Activated CD4-positive, CD25-positive, alpha-beta regulatory T cell treated with anti-CD3 and anti-CD28 coated beads, Interleukin-2, amount 50 U/mL, for 72 hours (primary cell): ENCODE data around the gene CDHR4.
A peak's percentile ranks its signal among the peaks of the same experiment; 100 is the strongest.
"Not testable (repeated sequence)": the region's sequence is repeated elsewhere in the genome, so short reads cannot be mapped to it uniquely, and the experiment has no call there.

Experiments used
- DNase-seq: peaks from one replicate; pipeline ENCODE4 v3.0.0; 2021

The CDHR4 gene, protein sequence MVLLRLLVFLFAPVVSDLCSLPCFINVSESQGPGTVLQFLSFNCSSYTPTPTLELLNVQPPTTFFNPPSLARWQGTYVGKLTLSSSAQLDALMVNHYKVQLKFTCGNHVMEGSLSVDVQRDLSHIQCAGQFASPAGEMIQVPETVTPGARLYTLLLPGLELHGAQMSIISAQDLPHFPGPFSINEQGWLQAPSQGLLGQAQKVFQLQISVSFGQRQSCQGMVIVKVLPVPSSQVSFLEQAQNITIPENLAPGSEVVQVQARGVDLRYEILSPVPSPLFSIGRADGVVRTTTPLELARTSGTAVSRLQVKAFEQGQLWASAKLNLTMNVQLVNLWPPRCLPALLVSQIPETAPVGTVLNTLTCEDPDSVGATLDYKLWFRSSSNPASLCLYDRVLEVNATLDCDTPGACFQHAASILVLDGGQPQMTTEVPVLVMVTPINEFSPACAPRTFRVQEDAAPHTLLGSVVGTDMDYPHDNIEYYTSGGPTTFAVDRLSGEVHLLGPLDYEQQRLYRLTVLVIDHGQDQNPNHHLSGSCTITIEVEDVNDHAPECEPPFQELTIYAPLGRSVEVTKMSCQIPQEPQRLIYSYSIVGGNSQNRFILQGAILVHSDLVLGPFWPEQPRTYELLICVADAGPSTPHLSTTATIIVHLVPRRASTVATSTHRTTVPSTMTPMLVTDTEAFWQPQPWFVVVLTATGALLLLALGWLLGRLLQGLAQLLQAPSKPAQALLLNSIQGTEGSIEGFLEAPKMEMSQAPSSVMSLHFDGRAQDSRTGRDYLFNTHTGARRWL

DNA sequence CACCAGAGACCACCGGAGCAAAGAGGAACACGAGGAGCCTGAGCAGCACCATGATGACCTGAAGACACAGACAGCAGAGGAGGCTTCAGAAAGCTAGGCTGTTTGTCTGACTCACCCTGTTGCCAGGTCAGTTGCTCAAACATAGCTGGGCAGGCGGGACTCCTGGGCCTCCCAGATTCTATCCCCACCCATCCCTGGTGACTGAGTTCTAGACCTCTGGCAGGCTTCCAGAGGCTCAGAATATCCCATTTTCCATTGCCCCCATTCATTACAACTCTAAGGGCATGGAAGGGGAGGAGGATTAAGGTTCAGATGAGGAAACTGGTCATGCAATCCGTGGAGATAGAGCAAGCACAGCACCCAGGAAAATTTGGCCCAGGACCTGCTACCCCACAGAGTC lies at the start of gene CDHR4:
CDHR4 (minus strand) TSS at position 113 of the 400 bp plus-strand sequence; CDS start at position 52, 61 bp downstream.
- DNase-seq, result no peak

DNA sequence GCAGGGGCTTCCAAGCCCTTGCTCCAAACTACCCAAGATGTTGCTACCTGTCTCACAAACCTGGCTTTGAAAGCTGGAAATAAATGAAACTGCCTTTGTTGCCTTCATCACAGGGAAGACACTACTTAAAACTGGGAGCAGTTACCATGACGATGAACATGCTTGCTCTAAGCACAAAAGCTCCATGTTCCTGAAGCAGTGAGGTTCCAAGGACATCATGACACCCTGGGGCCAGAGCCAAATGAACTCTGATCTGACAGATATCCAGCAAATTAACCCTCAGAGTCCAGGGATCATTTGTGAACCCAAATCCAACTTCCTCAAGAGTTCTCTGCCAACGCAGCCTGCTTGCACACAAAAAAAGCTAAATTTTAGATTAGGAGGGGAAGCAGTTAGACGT lies 46.0 kb upstream of the CDHR4 start:
- no peak for DNase-seq

DNA sequence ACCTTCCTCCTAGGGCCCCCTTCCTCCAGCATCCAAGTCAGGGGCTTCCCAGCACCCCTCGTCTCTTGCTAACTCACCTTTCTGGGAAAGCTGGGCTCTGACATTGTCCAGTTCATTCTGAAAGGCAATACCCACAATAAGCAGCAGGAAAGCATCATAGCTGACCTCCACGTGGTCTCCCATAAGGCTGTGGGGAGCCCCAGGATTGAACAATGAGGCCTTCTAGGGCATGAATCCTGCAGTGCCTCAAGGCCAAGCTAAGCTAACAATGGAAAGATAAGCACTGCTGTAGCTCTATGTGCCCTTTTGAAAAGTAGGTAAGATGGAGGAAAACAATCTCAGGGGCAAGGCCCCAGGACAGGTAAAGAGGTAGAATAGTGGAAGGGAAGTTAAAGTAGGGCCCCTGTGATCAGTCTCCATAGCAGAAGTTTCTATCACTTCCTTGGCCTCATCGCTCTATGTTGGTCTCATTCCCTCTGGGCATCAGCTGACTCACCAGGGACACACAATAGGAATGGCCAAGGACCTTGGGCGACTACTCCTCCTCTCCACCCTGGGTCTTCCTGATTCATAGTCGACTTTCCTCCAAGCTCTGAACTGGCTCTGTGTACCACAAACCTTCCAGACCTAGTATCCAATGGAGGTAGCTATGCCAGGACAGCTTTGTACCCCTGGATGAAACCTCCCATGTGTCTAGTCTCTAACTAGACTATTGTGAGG lies 45.0 kb upstream of the CDHR4 start:
- DNase-seq, result no peak

DNA sequence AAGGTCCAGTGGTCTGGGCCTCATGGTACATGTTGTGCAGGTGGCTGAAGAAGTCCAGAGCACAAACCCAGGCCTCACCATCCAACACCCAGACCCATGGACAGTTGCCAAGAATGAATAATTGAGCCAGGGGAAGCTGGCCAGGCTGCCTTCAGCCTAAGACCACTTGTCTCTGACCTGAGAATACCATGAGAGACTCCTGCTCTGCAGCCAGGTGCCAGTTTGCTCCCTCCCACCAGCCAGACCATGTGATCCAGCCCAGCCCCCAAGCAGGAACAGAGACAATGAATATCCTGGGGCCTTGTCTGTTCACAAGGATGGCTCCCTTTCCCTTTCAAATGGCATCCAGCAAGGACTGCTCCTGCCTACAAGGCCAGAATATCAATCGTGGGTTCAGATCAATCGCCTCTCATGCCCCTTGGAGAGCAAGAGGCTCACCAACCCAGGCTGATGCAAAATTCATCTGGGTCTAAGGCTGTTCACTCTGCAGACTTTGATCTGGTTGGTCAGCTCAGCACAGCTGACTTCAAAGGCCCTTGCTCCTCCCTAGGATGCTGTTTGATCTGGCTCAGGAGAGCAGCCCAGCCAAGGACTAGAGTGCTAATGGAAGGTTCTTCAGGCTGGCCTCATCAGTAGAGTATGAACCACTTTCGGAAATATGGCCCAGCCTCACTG lies 43.3 kb upstream of the CDHR4 start:
- DNase-seq, result no peak

DNA sequence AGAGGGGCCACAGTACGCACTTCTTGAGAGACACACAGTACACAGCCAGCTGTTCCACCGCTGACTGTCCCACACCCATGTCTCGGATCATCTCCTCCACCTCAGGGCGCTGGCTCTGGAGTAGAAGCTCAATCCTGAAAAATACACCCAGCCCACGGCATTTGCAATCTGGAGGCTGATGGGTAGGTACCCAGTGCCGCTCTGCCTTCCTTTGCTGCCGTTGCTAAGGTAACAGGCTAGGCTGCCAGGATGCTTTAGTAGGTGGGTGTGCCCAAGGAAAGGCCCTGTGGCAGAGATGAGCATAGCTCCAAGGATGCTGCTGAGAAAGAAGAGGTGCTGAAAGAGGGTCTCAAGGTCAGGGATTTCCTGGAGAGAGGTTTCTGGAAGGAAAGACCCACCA lies 42.1 kb upstream of the CDHR4 start:
- DNase-seq, result no peak

DNA sequence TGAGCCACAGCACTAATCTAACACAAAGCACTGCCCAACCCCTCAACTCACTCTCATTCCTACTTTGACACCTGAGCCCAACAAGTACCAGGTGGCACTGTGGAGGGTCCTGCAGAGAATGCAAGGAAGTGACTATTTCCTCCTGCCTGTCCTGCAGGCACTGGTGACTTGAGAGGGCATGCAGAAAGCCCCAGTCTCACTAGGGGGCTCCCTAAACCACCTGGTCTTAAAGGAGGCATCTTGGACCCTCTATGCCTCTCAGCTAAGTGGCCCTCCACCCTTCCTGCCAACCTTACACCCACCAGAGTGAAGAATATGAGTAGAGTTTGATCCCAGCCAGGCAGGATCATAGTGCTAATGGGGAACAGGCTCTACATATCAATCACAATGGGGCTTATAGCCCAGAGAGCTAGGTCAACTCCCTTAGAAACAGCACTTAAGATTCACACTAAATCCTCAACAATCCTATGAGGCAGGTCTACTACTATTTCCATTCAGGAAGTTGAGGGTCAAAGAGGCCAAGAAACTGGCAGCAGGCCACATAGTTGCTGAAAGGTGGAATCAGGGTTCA lies 41.5 kb upstream of the CDHR4 start:
- DNase-seq, result no peak

DNA sequence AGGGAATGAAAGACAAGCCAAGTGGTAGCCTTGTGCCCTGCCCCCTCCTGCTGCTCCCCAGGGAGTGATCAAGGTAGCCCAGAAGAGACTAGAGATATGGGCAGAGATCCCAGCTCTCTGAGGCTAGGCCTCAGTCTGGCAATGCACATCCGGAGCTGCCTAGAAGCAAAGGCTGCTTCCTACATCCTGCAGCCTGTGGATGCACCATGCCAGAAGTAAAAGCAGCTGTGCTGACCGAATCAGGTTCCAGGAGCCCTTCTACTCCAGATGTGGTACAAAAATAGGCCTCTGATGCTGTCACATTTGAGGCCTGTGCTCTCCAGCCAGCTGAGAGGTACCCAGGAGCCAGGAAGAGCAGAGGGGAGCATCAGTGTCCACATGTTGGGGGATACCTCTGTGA lies 40.7 kb upstream of the CDHR4 start:
- DNase-seq, result no peak

DNA sequence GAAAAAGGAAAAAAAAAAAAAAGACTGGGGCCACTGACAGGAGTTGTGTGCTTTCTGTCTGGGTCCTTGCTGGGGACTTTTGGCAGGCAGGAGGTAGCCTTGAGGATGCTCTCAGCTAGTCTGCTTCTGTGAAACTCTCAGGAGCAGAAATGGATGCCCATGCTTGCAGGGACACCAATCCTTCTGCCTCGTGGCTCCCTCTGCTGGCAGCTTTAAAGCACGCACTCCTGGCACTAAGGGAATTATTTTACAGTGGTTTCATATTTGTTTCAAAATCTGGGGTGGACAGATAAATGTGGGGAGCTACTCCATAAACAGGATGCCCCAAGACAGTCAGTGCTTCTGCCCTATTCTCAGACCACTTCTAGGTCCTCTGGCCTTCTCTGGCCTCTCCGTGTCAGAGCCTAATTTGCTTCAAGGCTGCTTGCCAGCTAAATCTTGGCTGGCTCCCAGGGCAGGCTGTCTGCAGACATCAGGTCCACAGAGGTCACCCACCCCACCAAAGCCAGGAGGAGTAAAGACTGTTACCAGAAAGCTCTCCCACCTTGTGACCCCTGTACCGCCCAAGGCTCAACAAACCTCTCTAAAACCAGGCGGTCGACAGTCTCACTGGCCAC lies 39.6 kb upstream of the CDHR4 start:
- DNase-seq, result peak; percentile 77

DNA sequence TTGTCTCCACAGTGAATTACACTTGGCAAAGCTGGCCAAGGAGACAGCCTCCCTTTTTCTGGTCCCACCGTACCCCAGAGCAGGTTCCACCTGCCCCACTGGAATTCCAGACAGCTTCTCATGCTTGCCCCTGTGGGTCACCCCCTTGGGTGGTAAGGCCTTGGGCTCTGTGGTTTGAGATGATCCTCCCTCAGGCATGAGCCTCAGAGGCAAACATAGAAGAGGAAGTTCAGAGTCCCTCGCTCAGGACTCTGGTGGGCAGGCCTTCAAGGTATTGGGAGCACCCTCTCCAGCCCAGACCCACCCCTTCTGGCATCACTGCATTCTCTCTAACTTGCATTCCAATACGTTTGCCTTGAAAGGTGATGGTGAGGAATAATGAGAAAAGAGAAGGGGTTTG lies 31.7 kb upstream of the CDHR4 start:
- no peak for DNase-seq

DNA sequence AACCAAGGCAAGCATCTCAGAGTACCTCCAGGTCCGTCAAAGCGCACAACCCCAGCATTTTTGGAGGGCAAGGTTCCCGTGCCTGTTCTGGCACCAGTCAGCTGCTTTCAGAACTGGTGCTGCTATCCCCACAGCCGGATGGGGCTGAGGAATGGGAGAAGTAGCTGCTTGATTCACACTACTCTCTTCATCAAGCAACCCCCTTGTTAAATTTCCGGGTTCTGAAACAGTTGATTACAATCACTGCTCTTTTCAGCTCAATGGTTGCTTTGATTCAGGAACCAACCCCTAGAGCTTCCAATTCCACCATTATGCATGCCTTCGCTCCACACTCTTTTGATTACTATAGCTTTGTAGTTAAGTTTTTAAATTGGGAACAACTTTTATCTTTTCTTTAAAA lies 26.3 kb upstream of the CDHR4 start:
- no peak for DNase-seq

DNA sequence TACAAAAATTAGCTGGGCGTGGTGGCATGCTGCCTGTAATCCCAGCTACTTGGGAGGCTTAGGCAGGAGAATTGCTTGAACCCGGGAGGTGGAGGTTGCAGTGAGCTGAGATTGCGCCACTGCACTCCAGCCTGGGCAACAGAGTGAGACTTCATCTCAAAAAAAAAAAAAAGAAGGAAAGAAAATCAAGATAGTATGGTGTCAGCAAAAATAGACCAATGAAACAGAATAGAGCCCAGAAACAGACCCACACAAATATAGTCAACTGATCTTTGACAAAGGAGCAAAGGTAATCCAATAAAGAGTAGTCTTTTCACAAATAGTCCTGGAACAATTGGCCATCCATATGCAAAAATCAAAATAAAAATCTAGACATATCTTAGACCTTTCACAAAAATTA lies 23.5 kb upstream of the CDHR4 start:
- not testable (repeated sequence) for DNase-seq

DNA sequence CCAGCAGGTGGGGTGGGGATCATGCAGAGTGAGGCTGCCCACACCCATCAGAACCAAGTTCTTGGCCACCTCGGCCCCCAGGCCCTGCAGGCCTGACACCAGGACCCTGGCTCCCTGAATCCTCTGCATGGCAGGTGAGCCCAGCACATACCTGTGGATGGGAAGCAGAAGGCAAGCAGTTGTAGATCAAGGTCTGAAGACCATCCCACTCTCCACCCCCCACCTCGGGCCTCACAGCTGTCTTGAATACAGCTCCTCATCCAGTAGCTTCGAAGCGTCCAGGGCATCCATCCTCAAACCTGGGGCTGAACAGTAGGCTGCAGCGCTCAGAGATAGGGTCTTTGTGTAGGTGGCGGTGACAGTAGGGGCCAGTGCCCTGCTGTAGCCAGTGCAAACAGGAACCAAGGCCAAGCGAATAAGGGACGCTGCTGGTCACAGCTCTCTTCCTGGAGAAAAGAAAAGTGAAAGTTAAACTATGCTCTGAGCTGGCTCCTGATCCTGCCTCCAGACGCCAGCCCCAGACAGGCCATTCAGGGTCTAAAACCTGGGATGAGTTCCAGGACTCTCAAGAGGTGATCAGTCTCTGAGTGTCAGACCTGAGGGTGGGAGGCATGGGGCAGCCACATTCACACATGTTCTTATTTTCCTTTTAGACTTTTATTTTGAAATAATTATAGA lies 14.0 kb upstream of the CDHR4 start, which contains the start of gene UBA7:
UBA7 (minus strand) TSS at position 457 of the 678 bp plus-strand sequence; CDS start at position 291, 166 bp downstream.
- DNase-seq, result peak; percentile 51

DNA sequence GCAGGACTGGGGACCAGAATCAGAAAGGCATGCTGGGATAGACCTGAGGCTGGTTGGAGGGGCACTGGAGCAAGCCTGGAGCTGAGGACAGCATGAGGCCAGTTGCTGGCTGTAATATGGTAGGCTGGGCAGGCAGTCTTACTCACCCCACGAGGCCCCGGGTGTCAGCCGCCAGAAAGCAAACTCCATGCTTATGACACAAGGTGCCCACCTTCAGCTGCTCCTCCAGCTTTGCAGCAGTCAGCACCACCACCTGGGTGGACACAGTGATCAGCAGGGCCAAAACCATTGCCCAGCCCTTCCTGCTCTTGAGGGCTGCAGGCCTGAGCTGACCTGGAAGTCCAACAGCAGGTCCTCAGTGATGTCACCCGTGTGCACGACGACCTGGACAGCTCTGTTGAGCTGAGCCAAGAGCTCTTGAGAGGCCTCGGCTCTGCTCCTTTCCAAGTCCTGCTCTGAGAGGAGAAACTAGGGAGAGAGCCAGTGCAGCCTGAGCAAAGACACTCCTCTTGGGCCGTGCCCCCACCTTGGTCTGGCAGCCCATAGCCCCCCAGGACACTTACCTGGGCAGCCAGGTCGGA lies 13.3 kb upstream of the CDHR4 start:
- no peak for DNase-seq

DNA sequence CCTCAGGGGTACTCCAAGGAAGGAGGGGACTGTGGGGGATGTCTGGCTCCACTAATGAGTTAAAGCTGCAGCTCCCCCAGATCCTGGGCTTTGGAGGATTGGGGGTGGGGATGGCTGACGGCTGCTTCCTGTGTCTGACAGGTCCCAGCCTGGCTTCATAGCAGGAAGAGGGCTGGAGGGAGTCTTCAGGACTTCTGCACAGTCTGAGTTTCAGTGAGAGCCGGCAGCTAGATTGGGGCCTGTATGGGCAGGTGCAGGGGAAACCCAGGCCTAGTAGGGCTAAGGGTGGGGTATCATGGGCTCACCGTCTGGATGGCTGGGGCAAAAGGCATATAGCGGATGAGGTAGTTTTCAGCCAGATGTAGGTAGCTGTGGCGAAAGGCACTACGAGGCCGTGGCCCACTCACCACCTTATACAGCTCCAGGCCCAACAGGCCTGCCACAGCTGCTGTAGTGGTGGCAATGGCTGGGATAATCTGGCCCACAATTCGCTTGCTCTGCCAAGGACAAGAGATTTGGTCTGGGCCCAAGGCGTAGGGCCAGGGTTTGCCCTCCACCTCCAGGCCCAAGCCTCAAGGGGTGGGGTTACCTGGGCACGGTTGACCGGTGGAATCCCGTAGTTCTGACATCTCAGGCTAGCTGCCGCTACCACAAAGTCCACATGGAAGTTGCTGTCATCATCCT lies 7.9 kb upstream of the CDHR4 start:
- no peak for DNase-seq

DNA sequence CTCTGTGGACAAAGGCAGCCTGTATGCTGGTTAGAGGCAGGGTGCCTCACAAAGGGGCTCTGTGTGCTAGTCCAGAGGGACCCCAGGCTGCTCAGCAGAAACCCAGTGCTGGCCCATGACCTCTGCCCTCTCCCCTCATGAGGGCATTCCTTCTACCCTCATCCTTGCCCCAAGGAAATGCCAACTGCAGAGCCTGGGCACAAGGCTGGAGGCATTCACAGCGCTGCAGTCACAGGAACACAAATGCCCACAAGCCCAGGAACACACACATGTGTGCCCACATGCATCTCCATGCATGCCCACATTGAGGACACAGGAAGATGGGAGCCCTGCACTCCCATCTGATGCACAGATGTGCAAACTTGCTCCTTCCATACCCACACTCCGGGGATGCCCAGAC lies 7.2 kb upstream of the CDHR4 start:
- no peak for DNase-seq

DNA sequence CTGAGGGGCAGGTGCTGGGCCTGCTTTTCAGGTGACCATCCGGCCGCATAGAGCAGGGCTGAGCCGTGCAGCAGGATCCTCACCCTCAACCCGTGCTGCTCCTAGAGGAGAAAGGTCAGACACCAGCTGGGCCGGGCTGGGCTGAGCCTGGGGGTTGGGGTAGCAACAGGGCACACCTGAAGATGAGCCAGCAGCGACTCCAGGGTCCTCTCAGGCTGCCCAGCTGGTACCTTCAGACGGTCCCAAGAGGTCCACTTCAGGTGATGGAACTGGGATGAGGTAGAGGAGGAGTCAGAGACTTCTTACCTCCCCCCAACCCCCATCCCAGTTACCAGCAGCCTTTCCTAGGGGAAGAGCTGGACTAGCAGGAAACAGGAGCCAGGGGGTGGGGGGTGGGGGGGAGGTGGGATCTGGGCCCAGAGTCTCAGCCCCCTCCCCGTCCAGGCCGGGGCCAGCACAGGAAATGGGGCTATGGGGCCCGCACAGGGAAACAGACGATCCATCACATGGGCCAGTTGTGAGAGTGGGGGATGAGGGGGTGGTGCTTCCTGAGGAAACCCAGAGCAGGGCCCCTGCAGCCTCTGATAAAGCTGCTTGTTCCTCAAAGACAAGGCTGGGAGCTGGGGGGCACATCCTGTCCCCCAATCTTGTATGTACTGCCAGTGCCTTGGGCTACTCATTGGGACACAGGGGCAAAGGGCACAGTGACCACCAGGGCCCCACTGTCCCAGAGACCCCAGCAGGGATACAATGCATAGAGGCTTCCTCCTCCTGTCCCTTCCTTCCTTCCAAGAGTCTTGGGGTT lies 6.4 kb upstream of the CDHR4 start:
- DNase-seq, result no peak

DNA sequence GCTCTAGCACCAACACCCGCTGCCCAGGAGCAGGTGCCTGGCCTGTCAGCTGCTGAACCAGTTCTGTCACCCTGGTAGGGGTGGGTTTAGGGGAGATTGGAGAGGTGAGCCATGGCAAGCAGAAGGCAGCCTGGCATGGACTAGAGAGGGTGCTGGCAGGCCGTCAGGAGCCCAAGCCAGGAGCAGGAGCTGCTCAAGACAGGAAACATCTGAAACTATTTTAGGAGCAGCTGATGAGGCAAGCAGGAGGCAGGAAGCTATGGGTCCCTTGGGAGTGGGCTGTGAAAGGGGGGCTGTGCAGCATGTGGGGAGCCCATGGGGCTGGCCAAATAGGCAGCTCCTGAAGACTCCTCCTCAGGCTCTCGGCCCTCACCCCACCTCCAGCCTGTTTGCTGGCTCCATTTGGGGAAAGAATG lies 5.7 kb upstream of the CDHR4 start:
- no peak for DNase-seq

DNA sequence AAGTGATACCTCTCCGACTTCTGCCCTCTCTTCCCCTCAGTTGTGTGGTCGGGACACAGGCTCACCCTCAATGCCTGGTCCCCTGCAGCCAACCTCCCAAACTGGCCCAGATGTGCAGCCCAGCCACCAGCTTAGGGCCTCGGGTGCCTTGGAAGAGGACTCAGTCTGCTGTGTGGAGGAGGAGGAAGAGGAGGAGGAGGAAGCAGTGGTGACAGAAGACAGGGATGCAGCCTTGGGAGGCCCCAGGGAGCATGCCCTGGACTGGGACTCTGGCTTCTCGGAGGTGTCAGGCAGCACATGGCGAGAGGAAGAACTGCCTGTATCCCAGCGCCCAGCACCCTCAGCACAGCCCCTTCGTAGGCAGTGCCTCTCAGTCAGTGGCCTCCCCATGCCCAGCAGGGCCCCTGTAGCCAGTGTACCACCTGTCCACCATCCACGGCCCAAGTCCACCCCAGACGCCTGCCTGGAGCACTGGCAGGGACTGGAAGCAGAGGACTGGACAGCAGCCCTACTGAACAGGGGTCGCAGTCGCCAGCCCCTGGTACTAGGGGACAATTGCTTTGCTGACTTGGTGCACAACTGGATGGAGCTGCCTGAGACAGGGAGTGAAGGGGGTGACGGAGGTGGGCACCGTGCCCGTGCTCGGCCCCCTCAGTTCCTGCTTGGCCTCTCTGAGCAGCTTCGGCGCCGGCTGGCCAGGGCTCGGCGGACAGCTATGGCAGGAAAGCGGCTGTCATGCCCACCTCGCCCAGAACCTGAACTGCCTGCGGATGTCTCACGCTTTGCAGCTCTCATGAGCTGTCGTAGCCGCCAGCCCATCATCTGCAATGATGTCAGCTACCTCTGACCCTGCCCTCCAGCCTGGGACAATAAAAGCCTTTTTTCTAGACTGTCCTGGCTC lies 4.7 kb upstream of the CDHR4 start:
- DNase-seq, result no peak
